ENCODE results near the gene DGCR2.
"Not testable (repeated sequence)": the region's sequence is repeated elsewhere in the genome, so short reads cannot be mapped to it uniquely, and the experiment has no call there.

DGCR2 gene

DNA sequence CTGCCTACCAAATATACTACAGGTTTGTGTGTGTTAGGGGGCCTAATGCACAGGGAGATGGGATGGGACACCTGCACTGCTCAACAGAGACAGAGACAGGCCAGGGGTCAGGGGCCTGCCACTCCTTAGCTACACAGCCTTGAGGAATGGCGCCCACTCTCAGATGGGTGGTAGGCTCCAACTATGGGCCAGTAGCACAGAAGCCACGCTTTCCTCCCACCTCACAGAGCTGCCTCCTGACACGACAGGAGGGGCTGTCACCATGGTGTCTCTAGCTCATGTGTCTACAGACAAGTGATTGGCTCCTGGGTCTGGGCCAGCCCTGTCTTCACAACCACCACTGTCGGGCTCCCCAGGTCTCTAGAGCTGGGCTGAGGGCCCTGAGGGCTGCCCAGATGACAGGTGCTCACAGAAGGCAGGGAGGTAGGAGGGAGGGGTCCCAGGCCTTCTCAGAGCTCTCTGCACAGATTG is 81.8 kb downstream of the DGCR2 start:
- DNase-seq (ENCODE audit: low read depth), result no peak

DNA sequence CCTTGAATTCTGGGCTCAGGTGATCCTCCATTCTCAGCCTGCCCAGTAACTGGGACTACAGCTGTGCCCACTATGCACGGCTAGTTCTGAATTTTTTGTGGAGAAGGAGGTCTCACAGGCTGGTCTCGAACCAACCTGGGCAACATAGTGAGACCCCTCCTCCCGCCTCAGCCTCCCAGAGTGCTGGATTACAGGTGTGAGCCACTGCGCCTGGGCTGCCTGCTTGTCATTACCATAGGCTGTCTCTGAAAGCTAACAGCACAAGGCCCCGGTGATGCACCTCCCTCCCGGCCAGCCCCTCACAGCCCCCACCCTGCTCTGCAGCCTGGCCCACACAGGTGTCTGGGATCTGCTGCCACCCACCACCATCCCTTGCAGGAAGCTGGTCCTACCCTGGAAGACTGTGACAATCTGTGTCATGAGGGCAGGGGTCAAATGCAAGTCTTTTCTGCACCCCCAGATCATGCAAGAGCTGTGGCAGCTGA is 82.4 kb downstream of the DGCR2 start:
- DNase-seq (ENCODE audit: low read depth), result no peak

GRCh38 chr22:19039448-19039780 is 82.8 kb downstream of the DGCR2 start:
- no peak for DNase-seq (ENCODE audit: low read depth)

GRCh38 chr22:19038728-19039447 is 83.3 kb downstream of the DGCR2 start:
- no peak for DNase-seq (ENCODE audit: low read depth)

DNA sequence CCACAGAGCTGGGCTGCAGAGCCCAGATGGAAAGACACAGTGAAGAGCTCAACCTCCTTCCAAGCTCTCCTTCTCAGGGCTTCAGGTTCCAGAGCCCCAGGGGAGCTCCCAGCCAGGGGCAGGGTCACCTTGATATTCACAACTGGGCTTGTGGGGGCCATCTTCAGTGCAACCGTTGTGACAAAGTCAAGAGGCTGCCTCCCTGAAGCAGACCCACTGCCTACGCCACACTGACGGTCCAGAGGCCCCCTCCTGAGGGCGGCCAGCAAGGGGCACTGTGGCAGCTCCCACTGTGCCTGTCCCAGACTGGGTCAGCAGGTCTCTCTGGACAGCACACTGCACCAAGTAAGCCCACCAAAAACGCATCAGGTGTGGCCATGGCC is 84.1 kb downstream of the DGCR2 start:
- DNase-seq (ENCODE audit: low read depth), result no peak

DNA sequence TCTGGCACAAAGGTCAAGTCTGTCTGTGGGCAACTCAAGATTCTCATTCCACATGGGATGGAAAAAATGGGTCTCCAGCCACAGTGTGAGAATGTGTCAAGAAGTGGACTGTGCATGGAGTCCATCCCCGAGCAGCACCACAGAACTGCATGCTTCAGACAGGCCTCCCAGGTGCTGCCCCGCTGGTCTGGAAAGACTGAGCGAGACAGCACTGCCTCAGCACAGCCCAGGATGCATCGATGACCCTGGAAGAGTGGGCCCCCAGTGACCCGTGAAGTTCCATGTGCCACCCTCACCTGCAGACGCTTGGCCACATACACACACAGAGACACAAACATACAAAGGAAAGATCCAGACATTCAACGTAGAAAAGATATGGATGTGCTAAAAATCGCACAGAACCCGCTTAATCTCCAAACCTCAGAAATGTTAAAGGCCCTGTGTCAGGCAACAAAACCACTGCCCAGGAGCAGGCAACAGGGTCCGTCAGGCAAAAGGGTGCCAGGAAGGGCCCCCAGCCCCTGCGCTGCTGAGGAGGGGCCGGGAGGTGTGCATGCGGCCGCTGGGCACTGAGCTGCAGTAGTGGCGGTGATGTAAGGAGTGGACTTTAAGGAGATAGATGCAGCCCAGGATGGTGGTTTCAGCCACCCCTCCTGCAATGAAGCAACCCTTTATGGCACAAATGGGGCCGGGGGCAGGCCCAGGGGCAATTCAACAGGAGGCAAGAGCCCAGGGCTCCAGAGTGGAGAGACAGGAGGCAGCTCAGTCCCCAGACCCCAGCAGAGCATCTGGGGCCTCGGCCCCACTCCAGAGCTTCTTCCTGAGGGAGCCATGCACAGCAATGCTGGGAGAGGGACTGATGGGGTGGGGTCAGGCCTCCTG is 84.7 kb downstream of the DGCR2 start:
- no peak for DNase-seq (ENCODE audit: low read depth)

DNA sequence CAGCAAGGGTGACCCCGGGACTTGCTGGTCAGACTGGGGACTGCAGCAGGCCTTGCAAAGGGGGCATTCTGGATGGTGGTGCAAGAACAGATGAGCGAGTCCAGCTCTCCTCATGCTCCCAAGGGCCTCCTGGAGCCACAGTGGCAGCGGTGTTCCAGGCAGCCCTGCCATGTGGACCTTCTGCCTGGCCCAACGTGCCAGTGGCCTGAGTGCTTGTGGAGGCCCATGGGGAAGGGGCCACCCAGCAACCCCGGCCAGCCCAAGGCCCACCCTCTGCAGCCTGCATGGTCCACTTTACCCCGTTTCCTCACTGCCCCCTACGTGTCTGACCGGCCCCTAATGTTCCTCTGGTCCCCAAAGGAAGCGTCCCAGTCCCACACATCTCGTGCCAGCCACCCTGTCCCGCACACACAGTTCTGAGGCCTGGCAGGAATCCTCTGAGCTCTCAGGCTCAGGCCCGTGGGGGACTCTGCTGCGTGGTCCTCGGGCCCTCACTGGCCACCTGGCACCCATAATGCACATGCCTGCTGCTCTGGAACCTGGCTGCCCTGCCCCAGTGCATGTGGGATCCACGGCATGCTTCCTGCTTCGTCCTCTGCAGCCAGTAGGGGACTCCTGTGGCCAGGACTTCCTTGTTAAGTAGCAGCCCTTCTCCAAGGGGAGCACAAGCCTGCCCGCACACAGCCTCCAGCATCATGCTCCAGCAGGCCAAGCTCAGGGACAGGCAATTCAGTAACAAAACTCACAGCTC is 85.5 kb downstream of the DGCR2 start:
- no peak for DNase-seq (ENCODE audit: low read depth)

DNA sequence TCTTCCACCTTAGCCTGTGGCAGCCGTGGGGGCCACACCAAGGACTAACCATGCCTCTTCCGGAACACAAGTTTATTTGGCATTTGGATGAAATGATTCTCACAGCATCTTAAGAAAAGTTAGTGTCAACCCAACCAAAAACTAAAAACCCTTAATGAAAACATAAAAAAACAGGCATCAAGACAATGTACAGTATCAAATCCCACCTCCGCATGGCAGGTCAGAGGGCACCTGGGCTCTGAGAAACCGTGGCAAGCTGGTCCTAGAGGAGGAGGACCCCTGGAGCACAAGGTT is 86.0 kb downstream of the DGCR2 start:
- DNase-seq (ENCODE audit: low read depth), result no peak

DNA sequence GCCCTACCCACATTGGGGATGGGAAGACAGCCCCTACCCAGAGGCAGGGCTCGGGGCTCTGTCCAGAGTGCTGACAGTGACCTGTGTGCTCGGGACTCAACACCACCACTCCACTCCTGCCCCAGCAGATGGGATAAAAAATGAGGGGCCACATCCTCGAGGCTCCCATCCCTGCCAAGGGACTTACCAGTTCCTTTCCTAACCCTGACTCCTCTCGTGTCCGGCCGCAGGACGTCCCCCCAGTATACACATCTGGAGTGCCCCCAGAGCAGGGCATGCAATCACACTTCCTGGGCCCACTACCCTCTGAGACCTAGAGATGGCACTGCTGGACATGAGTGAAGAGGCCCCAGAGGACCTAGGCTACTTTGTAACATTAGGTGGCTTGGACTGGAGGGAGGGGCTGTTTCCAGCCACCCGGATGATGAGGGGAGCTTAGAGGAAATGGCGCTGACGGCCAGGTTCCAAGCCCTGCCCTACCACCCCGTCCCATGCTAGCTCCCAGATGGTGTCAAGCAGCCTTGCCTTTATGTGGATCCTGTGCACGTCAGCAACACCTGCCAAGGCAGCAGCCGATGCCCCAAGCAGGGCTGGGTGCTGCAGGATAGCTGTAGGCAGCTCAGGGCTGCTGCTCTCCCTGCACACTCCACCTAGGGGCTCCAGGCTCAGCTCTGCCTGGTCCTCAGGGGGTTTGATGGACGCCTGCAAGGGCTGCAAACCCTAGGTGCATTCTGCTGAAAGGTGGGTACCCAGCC is 86.6 kb downstream of the DGCR2 start:
- DNase-seq (ENCODE audit: low read depth), result no peak

DNA sequence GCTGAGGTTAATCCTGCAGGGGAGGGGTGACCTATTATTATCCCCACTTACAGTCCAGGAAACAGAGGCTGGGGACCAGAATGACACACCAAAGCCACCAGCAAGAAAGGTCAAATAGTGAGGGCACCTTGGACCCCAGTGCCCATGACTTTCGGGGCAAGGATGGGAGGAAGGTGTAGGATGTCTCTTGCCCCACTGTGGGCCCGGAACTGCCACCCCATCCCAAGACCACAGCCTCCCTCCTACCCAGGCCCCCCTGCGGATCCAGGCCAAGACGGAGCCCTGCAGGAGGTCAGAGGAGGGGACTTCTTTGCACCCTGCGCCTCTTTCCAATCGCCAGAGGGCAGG is 87.1 kb downstream of the DGCR2 start:
- DNase-seq (ENCODE audit: low read depth), result not testable (repeated sequence)

- not testable (repeated sequence) for DNase-seq (ENCODE audit: low read depth)
These were observed 87.5 kb downstream of the DGCR2 start for GRCh38 chr22:19034724-19035120.

GRCh38 chr22:19034031-19034723 is 88.0 kb downstream of the DGCR2 start:
- DNase-seq (ENCODE audit: low read depth), result not testable (repeated sequence)

DNA sequence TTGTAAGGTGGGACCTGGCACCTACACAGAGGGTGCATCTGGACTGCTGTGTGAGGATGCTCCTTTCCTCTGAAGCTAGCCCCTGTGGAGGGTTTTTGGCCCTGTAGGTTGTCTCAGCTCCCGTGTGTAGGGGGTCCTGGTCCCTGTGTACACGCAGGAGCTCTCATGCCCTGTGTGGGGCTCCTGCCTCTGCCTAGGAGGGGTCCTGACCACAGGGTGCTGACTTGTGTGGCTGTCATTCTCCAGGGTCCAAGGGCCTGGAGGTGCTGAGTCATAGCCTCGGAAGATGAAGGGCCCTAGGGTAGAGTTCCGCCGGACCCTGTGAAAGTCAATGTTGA is 88.7 kb downstream of the DGCR2 start:
- DNase-seq (ENCODE audit: low read depth), result not testable (repeated sequence)

DNA sequence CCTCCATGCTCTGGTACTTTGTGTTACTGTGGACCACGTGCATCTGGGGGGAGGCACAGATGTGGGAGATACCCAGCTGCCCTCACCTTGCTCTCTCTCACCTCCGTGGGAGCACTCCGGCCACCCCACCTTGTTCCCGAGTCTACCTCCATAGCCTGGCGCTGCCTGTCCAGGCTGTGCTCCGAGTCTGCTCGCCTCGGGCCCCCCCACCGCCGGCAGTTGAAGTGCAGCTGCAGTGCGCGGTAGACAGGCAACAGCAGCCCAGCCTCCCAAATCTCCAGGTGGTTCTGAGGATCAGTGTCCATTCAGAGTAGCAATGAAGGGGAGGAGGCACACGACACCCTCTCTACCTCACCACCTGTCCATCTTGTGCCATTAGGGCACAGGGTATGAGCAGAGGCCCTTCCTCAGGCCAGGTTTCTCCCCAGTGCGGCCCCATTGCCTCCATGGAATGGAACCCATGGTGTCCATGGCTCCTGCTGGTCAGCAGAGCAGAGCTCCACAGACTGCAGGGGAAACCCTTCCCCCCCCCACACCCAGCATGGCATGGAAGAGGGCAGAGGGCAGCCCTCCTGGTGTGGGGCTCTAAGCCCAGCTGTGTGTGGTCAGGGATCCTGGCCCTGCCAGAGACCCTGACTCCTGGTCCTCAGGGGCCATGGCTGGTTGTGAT is 89.2 kb downstream of the DGCR2 start:
- not testable (repeated sequence) for DNase-seq (ENCODE audit: low read depth)

DNA sequence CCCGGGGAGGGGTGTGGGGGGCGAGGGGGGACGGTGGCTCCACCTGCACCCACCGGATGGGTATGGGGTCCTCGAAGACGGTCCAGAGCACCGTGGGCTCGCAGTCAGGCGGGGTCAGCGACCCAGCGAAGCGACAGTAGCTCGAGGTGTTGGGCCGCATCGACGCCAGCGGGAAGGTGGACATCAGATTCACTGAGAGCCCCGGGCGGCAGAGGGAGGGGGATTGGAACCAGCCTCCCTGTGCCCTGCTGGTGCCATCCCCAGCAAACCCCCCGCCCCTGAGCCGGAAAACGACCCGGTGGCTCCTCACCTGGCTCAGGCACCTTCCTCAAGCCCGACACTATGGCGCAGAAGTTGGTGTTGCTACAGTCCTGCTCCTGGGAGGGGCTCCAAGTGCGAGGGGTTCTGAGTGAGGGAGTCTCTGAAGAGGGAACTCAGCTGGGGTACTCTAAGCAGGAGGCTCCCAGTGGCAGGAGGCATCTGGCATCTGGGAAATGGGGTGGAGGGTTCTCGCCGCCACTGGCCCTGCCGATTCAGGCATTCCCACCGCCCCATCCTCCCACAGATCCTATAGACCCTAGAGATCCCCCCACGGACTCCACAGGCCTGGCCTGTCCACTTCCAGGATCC is 89.9 kb downstream of the DGCR2 start:
- not testable (repeated sequence) for DNase-seq (ENCODE audit: low read depth)

- DNase-seq (ENCODE audit: low read depth), result not testable (repeated sequence)
These were observed 91.3 kb downstream of the DGCR2 start for GRCh38 chr22:19030889-19031252.

DNA sequence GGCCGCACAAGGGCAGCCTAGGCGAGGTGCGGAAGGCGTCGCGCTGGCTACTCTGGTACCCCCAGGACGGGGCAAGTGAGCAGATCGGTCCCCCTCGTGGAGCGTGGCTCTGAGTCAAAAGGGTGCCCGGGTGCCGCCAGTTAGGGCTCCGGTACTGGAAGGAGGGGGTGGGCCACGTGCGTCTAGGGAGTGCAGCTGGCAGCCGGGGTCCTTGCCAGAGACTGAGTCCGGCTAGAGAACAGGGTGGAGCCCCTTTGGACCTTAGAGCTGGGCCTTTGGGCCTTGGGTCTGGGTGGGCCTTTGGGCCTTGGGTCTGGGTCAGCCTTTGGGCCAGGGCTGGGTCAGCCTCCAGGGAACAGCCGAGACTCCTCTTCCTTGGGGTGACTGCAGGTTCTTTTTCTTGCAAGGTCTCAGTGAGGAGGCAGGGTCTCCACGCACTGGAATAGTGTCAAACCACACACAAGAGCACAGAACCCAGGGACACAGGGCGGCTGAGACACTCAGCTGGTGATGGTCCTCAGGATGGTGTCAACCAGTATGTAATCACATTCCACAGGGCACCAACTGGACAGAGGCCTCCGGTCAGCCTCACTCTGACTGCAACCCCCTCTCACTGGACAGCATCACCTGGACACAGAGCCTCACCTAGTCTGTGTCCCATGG is 91.9 kb downstream of the DGCR2 start:
- DNase-seq (ENCODE audit: low read depth), result not testable (repeated sequence)

GRCh38 chr22:19029113-19030103 is 92.8 kb downstream of the DGCR2 start:
- DNase-seq (ENCODE audit: low read depth), result not testable (repeated sequence)

GRCh38 chr22:19028060-19028455 is 94.2 kb downstream of the DGCR2 start:
- DNase-seq (ENCODE audit: low read depth), result not testable (repeated sequence)

Measured in stimulated activated CD8-positive, alpha-beta memory T cell treated with anti-CD3 and anti-CD28 coated beads, Interleukin-15, amount 100 ng/mL, for 24 hours (primary cell).